NCI-H128 (cell line): ENCODE results near the gene PPP5C.
"Not testable (repeated sequence)": the region's sequence is repeated elsewhere in the genome, so short reads cannot be mapped to it uniquely, and the experiment has no call there.

Source experiments
- DNase-seq: peaks from one replicate; lab custom pipeline; 2025; ENCODE audit not compliant: unreplicated experiment; lab: John Stamatoyannopoulos, UW

PPP5C gene

GRCh38 chr19:46428239-46429135 lies 81.6 kb downstream of the PPP5C start, which contains the start of gene PNMA8C:
PNMA8C (minus strand) TSS chr19:46428936; CDS start chr19:46428359, 577 bp downstream.
- DNase-seq = no peak

- no peak for DNase-seq
Observed at GRCh38 chr19:46429999-46430398, 83.1 kb downstream of the PPP5C start.

GRCh38 chr19:46431824-46432223 lies 84.9 kb downstream of the PPP5C start:
- DNase-seq = no peak

- not testable (repeated sequence) for DNase-seq
Observed at GRCh38 chr19:46433470-46433869, 86.6 kb downstream of the PPP5C start.

- no peak for DNase-seq
Observed at GRCh38 chr19:46435009-46435408, 88.1 kb downstream of the PPP5C start.

GRCh38 chr19:46435689-46436088 lies 88.8 kb downstream of the PPP5C start:
- not testable (repeated sequence) for DNase-seq
